HG02642 (cell line): Measurements from ENCODE around the gene TMEM14A.

ENCODE experiments used
- ATAC-seq: cut with Tn5 transposase; IDR thresholded peaks from one replicate; pipeline ENCODE4 v1.9.1; 2021; ENCODE audit warnings: mild to moderate bottlenecking; ENCODE audit not compliant: unreplicated experiment, poor library complexity

Gene TMEM14A

GRCh38 chr6:52670502-52671409 lies at the start of gene TMEM14A:
TSS of gene TMEM14A (plus strand) at chr6:52671113. CDS start at chr6:52677103, 5,990 bp downstream.
- peak; percentile 97 for ATAC-seq

- no peak for ATAC-seq
Measured at GRCh38 chr6:52621631-52622030, 49.3 kb upstream of the TMEM14A start.

GRCh38 chr6:52622810-52623209 lies 48.1 kb upstream of the TMEM14A start:
- ATAC-seq: no peak

DNA sequence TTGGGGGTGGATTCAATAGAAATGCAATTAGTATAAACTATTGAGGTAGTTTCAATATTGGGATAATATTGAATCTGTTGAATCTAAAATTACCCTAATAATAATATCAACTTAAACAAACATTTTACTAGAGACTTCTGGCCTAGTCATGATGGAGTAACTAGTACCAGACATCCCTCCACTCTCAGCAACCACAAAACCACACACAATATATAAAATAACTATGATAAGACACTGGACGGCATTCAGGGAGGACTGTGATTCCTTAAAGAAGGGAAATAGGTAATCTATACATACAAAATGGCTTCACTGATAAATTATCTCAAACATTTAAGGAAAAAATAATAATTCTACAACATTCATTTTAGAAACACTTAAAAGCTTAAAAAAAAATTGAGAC lies 38.9 kb upstream of the TMEM14A start:
- ATAC-seq: no peak

- ATAC-seq: no peak
Measured at GRCh38 chr6:52634211-52634610, 36.7 kb upstream of the TMEM14A start.

GRCh38 chr6:52635049-52635577 lies 35.8 kb upstream of the TMEM14A start:
- no peak for ATAC-seq

DNA sequence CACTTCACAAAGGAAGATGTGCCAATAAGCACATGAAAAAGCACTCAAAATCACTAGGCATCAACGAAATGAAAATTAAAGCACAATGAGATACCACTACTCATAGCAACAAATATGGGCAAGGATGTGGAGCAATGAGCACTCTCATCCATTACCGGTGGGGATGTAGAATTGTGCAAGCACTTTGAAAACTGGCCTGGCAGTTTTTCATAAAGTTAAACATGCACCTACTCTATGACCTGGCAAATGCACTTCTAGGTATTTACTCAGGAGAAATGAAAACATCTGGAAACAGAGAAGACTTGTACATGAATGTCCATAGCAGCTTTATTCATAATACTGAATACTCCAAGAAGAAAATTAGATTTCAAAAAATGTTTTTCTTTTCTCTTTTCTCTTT lies 34.1 kb upstream of the TMEM14A start:
- ATAC-seq: no peak

- no peak for ATAC-seq
Measured at GRCh38 chr6:52639493-52639892, 31.4 kb upstream of the TMEM14A start.

DNA sequence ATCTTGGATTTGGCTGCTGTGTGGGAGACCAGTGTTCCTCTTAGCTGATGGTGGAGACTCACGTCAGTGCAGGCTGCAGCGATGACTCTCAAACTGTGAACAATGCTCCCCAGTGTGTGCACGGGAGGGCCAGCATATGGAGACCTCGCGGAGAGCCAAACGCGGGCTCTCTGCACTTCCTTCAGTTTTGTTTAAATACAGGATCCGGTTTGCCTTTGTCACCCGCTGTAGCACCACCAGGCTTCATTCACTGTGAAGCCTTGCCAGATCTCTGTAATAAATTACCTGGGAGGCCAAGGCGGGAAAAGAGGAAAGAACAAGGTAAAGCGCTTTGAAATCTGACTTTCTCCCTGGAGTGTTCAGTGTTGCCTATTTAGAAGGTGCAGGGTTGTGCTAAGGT lies 30.7 kb upstream of the TMEM14A start:
- ATAC-seq: no peak

GRCh38 chr6:52640916-52641315 lies 30.0 kb upstream of the TMEM14A start:
- no peak for ATAC-seq

- no peak for ATAC-seq
Measured at GRCh38 chr6:52641388-52641787, 29.5 kb upstream of the TMEM14A start.

GRCh38 chr6:52641826-52642225 lies 29.1 kb upstream of the TMEM14A start:
- ATAC-seq: no peak

DNA sequence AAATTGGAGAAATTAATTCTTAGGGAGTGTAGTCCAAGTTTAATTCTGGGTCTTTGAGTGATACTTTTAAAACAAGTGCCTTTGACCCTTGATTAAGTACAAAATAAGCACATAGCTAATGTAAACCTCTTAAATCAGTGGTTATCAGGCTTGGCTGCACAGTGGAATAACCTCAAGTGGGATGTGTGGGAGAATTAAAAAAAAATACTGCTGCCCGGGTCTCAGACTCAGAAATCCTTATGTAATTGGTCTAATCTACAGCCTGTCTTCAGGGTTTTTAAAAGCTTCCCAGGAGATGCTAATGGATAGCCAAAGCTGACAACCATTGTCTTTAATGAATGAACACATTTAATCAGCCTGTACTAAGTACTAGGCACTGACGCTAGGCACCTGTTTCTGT lies 28.5 kb upstream of the TMEM14A start:
- no peak for ATAC-seq

DNA sequence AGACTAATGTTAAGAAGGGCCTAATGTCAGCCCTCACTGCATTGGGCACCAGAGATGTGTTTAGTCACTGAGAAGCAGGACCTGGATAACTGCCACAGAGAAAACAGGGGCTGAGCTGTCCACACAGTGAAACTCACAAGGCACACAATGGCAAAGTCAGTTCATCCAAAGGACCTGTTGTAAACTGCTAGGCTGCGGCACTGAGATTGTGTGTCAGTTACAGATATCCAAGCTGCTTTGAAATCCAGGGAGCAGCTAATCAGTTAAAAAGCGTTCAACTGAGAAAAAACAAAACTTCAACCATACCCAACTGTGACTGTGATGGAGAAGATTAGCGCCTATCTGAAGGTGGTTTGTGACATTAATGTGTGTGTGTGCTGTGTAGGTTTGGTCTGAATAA lies 27.8 kb upstream of the TMEM14A start:
- no peak for ATAC-seq

DNA sequence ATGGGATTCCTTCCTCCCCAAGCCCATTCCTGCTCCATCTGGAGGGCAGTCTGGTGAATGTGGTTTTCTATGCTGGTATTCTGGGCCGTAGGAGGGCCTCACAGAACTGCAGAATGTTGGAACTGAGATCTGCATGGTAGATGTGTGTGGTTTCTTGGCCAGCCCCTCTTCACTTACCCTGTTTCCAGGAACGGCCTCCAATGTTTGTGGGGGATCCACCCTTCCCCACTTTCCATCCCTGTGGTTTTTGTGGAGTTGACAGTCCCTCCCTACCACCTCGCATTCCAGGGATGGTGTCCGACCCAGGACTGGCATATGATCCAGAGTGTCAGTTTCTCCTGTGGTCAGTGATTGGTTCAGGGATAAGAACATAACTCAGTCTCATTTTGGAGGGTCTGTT lies 26.7 kb upstream of the TMEM14A start:
- ATAC-seq: no peak

DNA sequence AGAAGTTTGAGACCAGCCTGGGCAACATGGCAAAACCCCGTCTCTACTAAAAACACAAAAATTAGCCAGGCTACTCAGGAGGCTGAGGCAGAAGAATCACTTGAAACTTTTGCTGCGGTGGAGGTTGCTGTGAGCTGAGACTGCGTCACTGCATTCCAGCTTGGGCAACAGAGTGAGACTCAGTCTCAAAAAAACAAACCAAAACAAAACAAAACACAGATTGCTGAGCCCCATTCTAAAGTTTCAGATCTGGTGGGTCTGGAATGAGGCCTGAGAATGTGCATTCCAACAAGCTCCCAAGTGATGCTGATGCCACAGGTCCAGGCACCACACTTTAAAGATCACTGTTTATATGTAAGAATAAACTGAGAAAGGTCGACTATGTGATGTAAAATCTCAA lies 24.9 kb upstream of the TMEM14A start:
- no peak for ATAC-seq

DNA sequence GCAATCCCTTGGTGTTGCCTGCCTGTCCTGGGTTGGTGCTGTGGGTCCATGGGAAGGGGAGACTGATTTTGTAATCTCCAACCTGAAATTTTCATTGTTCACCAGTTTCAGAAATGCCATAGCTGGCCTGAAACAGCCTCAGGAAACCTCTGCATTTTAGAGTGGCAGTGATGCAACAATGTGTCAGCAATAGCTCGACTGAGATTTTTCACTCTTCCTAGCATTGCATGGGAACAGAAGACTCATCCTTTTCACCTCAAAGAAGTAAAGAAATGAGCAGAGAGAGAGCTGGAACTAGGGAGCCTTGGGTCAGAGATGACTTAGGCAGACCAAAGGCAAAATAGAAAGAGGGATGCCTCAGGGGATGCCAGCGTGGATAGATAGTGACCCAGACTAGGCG lies 23.7 kb upstream of the TMEM14A start:
- ATAC-seq: no peak

- no peak for ATAC-seq
Measured at GRCh38 chr6:52649536-52650160, 21.3 kb upstream of the TMEM14A start.

DNA sequence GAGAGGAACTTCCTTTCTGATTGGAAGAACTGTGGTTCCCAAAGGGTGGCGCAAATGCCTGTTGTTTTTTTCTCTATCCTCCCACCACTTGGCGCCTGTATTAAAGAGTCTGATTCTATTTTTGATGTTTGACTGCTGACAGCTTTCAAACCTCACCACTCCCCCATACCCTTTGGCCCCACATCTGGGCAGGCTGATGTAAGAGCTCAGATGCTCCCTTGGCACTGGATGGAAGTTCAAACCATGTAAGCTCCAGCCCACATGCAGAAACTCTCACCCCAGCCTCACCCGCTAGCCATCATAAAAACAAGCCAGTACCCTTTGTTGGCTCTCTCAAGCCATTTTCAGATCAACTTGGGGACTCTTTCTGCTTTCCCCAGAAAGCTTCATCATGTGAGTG lies 20.0 kb upstream of the TMEM14A start:
- no peak for ATAC-seq

GRCh38 chr6:52653151-52653550 lies 17.8 kb upstream of the TMEM14A start:
- ATAC-seq: no peak

DNA sequence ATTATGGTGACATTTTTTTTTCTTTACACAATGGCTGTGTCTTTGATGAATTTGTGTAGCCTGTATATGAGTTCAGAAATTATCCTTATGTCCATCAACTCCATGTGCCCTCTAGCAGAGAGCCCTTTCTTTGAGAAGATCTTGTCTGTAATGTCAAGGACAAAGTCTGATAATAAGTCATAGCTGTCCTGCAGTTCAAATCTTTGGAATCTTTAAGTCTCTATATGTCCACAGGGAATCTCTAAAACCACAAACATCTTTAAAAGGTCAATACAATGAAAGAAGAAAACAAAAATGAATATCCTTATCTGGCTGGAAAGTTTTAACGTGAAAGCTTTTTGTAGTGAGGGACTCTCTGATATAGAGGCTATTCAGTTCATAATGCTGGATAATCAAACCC lies 16.9 kb upstream of the TMEM14A start:
- ATAC-seq: no peak

DNA sequence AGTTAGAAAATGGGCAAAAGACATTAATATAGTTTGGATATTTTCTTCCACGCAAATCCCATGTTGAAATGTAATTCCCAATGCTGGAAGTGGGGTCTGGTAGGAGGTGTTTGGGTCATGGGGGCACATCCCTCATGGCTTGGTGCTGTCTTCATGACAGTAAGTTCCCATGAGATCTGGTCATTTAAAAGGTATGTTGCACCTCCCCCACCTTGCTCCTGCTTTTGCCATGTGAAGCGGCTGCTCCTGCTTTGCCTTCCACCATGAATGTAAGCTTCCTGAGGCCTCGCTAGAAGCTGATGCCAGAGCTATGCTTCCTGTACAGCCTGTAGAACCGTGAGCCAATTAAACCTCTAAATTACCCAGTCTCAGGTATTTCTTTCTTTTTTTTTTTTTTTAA lies 16.3 kb upstream of the TMEM14A start:
- ATAC-seq: no peak
